Psoas muscle (tissue), 8 donors: ENCODE measurements around the gene RALY. TPM values are rescaled to one million over a fixed set of nuclear protein-coding genes. Genes with fewer than 3 reads are reported as not detected.
A peak's percentile ranks its signal among the peaks of the same experiment; 100 is the strongest.
"Not testable (repeated sequence)": the region's sequence is repeated elsewhere in the genome, so short reads cannot be mapped to it uniquely, and the experiment has no call there.

Experiments used
- ATAC-seq, 4 donors: fragments of 200-7000 bp; cut with Tn5 transposase; one replicate each; pipeline ENCODE4 v1.9.1; 2020; ENCODE audit warnings: moderate library complexity in 3 of 4, mild to moderate bottlenecking in 2 of 4
- DNase-seq, 2 donors: peaks; one replicate each; pipeline ENCODE4 v3.0.0-alpha.2; 2020
- H3K27ac ChIP-seq: fragments of 200-600 bp; one replicate; pipeline ENCODE4 v1.8.0; 2022
- H3K27me3 ChIP-seq, 3 donors: fragments of 200-600 bp in 1 of 3; one replicate each; pipeline versions ENCODE4 v1.6.1 to v1.8.0; 2013 to 2022; ENCODE audit warnings: low read length in 2 of 3, mild to moderate bottlenecking in 2 of 3, moderate library complexity in 1 of 3; ENCODE audit not compliant: insufficient read depth in 3 of 3
- H3K36me3 ChIP-seq, 2 donors: fragments of 200-600 bp in 1 of 2; one replicate each; pipeline versions ENCODE4 v1.6.1 to v1.8.0; 2013 to 2022; ENCODE audit warnings: low read depth in 1 of 2, mild to moderate bottlenecking in 1 of 2, moderate library complexity in 1 of 2; ENCODE audit not compliant: insufficient read depth in 1 of 2
- H3K4me1 ChIP-seq: fragments of 200-600 bp; one replicate; pipeline ENCODE4 v1.8.0; 2022
- H3K4me3 ChIP-seq: fragments of 200-600 bp; one replicate; pipeline ENCODE4 v1.8.0; 2022; ENCODE audit warnings: mild to moderate bottlenecking
- H3K9me3 ChIP-seq: fragments of 200-600 bp; one replicate; pipeline ENCODE4 v1.8.0; 2022
- WGBS, 3 donors: extraction: QIAGEN DNeasy Blood & Tissue Kit; methylation state at CpG; one replicate each; pipeline versions ENCODE4 v1.1.6 to v1.1.7; 2013; 5-methylcytosine and 5-hydroxymethylcytosine counted together
- intact Hi-C, 2 donors: fragments of 100-400 bp; cut with DNase I; formaldehyde crosslinking; loops; one replicate each; pipeline versions ENCODE4 v1.11.0 to v1.14.2; 2022
- polyA plus RNA-seq, 3 donors: library from polyadenylated mRNA; stranded (reverse); fragments of 200-250 nt; gene quantifications; one replicate each; pipeline ENCODE4 v1.2.3, GENCODE V29; 2013
- total RNA-seq, 4 donors: library from RNA; stranded (reverse); fragmentation: NEBNext Ultra II Directional in 2 of 4; extraction: Animal tissue kit (Norgen Biotek cat#: 25700) in 2 of 4; gene quantifications; one replicate each; pipeline versions ENCODE4 v1.2.1 to v1.2.4, GENCODE V29; 2021 to 2023
- TF ChIP-seq, protein P1 (sequence below): fragments of 200-600 bp; IDR thresholded peaks from one replicate; pipeline ENCODE4 v1.8.0; 2022; ENCODE audit warnings: antibody characterized with exemption
- donor health status: healthy with polysubstance abuse.
- donor health status: DM: no; HTN: no; CAD: no; lungs with moderate emphysema.
- donor health status: Bipolar disorder and iron deficiency.
- donor health status: healthy.
- donor health status: DM: yes; HTN: yes; CAD: no.
- donor health status: DM: no; HTN: no; CAD: no.
- donor health status: DM: no; HTN: no; CAD: no.
- donor health status: DM: yes; HTN: yes; CAD: no.

The RALY gene
- total and polyA plus RNA-seq, 7 donors, result 92.3 to 325 (median 120) TPM

DNA sequence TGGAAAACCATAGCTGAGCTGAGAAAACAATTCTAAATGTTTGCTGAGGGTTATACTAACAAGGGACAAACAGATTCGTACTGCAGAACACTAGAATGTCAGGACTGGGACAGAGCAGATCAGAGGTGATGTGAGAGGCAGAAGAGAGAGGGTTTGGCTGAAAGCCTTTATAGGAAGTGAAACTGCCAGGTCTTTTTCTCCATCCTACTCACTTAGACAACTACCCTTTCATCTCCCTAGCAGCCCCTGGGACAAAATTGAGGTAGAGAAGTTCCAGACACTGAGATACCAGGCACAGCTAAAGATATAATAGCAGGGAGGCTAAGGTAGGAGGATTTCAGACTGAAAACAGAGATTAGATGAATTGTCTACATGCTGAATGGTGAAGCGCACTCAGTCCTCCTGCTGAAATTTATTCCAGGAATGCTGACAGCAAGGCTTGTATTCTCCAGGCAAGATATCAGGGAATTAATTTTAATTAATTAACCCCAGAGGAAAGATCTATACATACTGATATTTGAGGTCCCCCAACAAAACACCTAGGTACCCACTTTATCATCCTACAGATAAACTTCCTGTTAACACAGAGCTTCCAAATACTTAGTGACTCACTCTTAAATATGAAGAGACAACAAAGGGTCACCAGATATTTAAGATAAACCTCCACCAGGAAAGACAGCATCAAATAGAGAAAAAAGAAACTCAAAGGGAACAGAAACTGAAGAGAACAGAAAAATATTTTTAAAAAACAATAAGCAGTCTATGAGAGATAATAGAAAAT, 130.9 kb downstream of the RALY start:
- Histone ChIP-seq H3K9me3 (no peaks in the 10 kb centered on the region), H3K27ac (no peak overlapping the region), H3K4me1 (peaks cover 2% of the 10 kb centered on the region), H3K27me3 (no peaks in the 10 kb centered on the region), H3K36me3 (no peaks in the 10 kb centered on the region), H3K4me3 (no peak overlapping the region)
- intact Hi-C loops, result loop anchor here (5.0 to 10.0 kb wide), 4 partner anchors 50 to 330 kb away; no protein-coding TSS in a partner anchor
- 66 to 73% (median 67%) methylated on average over 2 of the region's 2 CpGs for WGBS, 3 donors
- DNase-seq (no peak), ATAC-seq (no peak)
- TF ChIP-seq, protein P1, sequence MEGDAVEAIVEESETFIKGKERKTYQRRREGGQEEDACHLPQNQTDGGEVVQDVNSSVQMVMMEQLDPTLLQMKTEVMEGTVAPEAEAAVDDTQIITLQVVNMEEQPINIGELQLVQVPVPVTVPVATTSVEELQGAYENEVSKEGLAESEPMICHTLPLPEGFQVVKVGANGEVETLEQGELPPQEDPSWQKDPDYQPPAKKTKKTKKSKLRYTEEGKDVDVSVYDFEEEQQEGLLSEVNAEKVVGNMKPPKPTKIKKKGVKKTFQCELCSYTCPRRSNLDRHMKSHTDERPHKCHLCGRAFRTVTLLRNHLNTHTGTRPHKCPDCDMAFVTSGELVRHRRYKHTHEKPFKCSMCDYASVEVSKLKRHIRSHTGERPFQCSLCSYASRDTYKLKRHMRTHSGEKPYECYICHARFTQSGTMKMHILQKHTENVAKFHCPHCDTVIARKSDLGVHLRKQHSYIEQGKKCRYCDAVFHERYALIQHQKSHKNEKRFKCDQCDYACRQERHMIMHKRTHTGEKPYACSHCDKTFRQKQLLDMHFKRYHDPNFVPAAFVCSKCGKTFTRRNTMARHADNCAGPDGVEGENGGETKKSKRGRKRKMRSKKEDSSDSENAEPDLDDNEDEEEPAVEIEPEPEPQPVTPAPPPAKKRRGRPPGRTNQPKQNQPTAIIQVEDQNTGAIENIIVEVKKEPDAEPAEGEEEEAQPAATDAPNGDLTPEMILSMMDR, result no peak

DNA sequence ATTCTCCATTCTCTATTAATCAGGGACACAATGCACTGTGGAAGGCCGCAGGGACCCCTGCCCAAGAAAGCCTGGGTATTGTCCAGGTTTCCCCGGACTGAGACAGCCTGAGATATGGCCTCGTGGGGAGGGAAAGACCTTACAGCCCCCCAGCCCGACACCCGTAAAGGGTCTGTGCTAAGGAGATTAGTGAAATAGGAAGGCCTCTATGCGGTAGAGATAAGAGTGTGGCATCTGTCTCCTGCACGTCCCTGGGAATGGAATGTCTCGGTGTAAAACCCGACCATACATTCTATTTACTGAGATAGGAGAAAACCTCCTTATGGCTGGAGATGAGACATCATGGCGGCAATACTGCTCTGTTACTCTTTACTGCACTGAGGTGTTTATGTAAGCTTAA, 134.1 kb downstream of the RALY start:
- WGBS, 3 donors, result 87 to 92% (median 89%) methylated on average over 10 of the region's 10 CpGs
- no peaks in the 10 kb centered on the region for H3K36me3 ChIP-seq
- H3K4me1 ChIP-seq, result peaks cover 2% of the 10 kb centered on the region
- no peak overlapping the region for H3K4me3 ChIP-seq
- intact Hi-C loops, result loop anchor here (5.0 to 10.0 kb wide), 4 partner anchors 53 to 333 kb away; no protein-coding TSS in a partner anchor
- H3K27ac ChIP-seq, result no peak overlapping the region
- H3K9me3 ChIP-seq, result no peaks in the 10 kb centered on the region
- DNase-seq, result no peak
- TF ChIP-seq, protein P1, result no peak
- ATAC-seq, result no peak
- no peaks in the 10 kb centered on the region for H3K27me3 ChIP-seq

- intact Hi-C loops, result loop anchor here (5.0 to 10.0 kb wide), 4 partner anchors 55 to 335 kb away; no protein-coding TSS in a partner anchor
- Histone ChIP-seq H3K9me3 (no peaks in the 10 kb centered on the region), H3K4me1 (peaks cover 2% of the 10 kb centered on the region), H3K27me3 (no peaks in the 10 kb centered on the region), H3K4me3 (peak overlapping the region; percentile 31), H3K27ac (no peak overlapping the region), H3K36me3 (no peaks in the 10 kb centered on the region)
- DNase-seq, result peak; percentile 37 to 70
- peak; percentile 86 to 97 (median 94) for ATAC-seq
- WGBS, 3 donors, result 1 to 5% (median 2%) methylated on average over 10 of the region's 10 CpGs
- TF ChIP-seq, protein P1, result peak; percentile 93
Measured at GRCh38 chr20:34129518-34130162, 135.9 kb downstream of the RALY start.

DNA sequence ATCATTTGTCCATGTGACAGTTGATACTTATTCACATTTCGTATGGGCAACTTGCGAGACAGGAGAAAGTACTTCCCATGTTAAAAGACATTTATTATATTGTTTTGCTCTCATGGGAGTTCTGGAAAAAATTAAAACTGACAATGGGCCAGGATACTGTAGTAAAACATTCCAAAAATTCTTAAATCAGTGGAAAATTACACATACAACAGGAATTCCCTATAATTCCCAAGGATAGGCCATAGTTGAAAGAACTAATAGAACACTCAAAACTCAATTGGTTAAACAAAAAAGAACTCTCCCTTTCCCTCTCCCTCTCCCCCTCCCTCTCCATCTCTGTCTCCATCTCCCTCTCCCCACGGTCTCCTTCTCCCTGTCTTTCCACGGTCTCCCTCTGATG, 137.8 kb downstream of the RALY start:
- peaks cover 2% of the 10 kb centered on the region for H3K4me1 ChIP-seq
- no peak for DNase-seq
- H3K27ac ChIP-seq, result no peak overlapping the region
- ATAC-seq, result no peak
- no peak overlapping the region for H3K4me3 ChIP-seq
- TF ChIP-seq, protein P1, result no peak
- intact Hi-C loops, result no loop called here
- no peaks in the 10 kb centered on the region for H3K36me3 ChIP-seq
- 51 to 55% (median 51%) methylated on average over 4 of the region's 4 CpGs for WGBS, 3 donors
- no peaks in the 10 kb centered on the region for H3K9me3 ChIP-seq
- no peaks in the 10 kb centered on the region for H3K27me3 ChIP-seq

- DNase-seq, H3K27ac ChIP-seq, H3K4me1 ChIP-seq, H3K9me3 ChIP-seq, H3K27me3 ChIP-seq, H3K36me3 ChIP-seq, ATAC-seq, H3K4me3 ChIP-seq, intact Hi-C loops: not testable (repeated sequence)
- WGBS, 3 donors, result 89 to 96% (median 91%) methylated on average over 13 to 26 of the region's 26 CpGs
Measured at GRCh38 chr20:34132491-34132890, 138.8 kb downstream of the RALY start.

DNA sequence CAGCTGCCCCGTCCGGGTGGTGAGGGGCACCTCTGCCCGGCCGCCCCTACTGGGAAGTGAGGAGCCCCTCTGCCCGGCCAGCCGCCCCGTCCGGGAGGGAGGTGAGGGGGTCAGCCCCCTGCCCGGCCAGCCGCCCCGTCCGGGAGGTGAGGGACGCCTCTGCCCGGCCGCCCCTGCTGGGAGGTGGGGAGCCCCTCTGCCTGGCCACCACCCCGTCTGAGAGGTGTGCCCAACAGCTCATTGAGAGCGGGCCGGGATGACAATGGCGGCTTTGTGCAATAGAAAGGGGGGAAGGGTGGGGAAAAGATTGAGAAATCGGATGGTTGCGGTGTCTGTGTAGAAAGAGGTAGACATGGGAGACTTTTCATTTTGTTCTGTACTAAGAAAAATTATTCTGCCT, 139.2 kb downstream of the RALY start:
- ATAC-seq, H3K36me3 ChIP-seq, DNase-seq, intact Hi-C loops, H3K27me3 ChIP-seq, H3K4me3 ChIP-seq, H3K9me3 ChIP-seq, H3K4me1 ChIP-seq, H3K27ac ChIP-seq: not testable (repeated sequence)
- WGBS, 3 donors, result 76 to 85% (median 84%) methylated on average over 7 to 21 of the region's 21 CpGs

DNA sequence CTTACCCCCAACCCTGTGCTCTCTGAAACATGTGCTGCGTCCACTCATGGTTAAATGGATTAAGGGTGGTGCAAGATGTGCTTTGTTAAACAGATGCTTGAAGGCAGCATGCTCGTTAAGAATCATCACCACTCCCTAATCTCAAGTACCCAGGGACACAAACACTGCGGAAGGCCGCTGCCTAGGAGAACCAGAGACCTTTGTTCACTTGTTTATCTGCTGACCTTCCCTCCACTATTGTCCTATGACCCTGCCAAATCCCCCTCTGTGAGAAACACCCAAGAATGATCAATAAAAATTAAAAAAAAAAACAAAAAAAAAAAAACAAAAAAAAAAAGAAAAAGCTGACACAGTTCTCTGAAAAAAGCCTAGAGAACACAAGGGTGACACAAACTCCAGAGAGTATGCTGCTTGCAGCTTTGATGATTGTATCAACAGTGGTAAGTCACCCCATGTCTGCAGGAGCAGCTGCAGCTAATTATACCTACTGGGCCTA, 139.7 kb downstream of the RALY start:
- 51 to 54% (median 53%) methylated on average over 4 of the region's 4 CpGs for WGBS, 3 donors
- intact Hi-C loops, H3K27me3 ChIP-seq, DNase-seq, H3K27ac ChIP-seq, H3K4me1 ChIP-seq, ATAC-seq, H3K36me3 ChIP-seq, H3K4me3 ChIP-seq, H3K9me3 ChIP-seq: not testable (repeated sequence)
